Dermis lymphatic vessel endothelial cell (primary cell): ENCODE measurements around the gene NGEF. TPM values are rescaled to one million over a fixed set of nuclear protein-coding genes. Genes with fewer than 3 reads are reported as not detected.

ENCODE experiments used
- total RNA-seq: library from RNA; depleted of rRNA; stranded (reverse); fragments of >200 nt; gene quantifications from 2 replicates; pipeline ENCODE4 v1.2.1, GENCODE V29; 2014

NGEF gene
- total RNA-seq: under 0.01 and 0.22 TPM in 2 replicates

GRCh38 chr2:233013027-233013461 lies at the start of gene NGEF:
Gene NGEF (minus strand): TSS chr2:233013256. CDS start chr2:232974890, 38,366 bp downstream.

GRCh38 chr2:233059797-233060500 lies 46.9 kb upstream of the NGEF start, which contains the start of gene INPP5D:
Gene INPP5D (plus strand): TSS chr2:233060342. CDS start chr2:233060479, 137 bp downstream.

GRCh38 chr2:233032551-233033320 lies 19.7 kb upstream of the NGEF start, which contains the start of gene NEU2:
Gene NEU2 (plus strand): TSS chr2:233032672. CDS start chr2:233032672, 0 bp downstream.

GRCh38 chr2:232870018-232870765 lies 142.9 kb downstream of the NGEF start, which contains the start of gene SNORC:
Gene SNORC (plus strand): TSS chr2:232870264. CDS start chr2:232870342, 78 bp downstream.

Other genes starting within 250 kb of the NGEF start
- gene KCNJ13, start 236.7 kb downstream of the NGEF start, total RNA-seq: not detected in 2 replicates
- gene SNORC, start 143.0 kb downstream of the NGEF start, total RNA-seq: 0.33 and 0.34 TPM in 2 replicates
- gene NEU2, start 19.4 kb upstream of the NGEF start, total RNA-seq: not detected in 2 replicates
- 27.7 and 45.4 TPM in 2 replicates for gene INPP5D, start 47.1 kb upstream of the NGEF start, total RNA-seq
- gene ATG16L1, start 238.4 kb upstream of the NGEF start, total RNA-seq: 28.0 and 33.3 TPM in 2 replicates